Non-pigmented ciliary epithelial cell (primary cell): ENCODE results near the gene GALNT17.

Source experiments
- DNase-seq: peaks from one replicate; pipeline ENCODE4 v3.0.0-alpha.2; 2010; ENCODE audit warnings: low read depth

Gene GALNT17

GRCh38 chr7:71459132-71459531 lies 327.2 kb downstream of the GALNT17 start:
- no peak for DNase-seq

GRCh38 chr7:71461572-71461971 lies 329.6 kb downstream of the GALNT17 start:
- no peak for DNase-seq

GRCh38 chr7:71465741-71466189 lies 333.8 kb downstream of the GALNT17 start:
- no peak for DNase-seq

- DNase-seq: no peak
Measured at GRCh38 chr7:71466448-71467145, 334.7 kb downstream of the GALNT17 start.

- DNase-seq: no peak
Measured at GRCh38 chr7:71470326-71470725, 338.4 kb downstream of the GALNT17 start.

GRCh38 chr7:71470830-71471229 lies 338.9 kb downstream of the GALNT17 start:
- DNase-seq: no peak

GRCh38 chr7:71472962-71473361 lies 341.0 kb downstream of the GALNT17 start:
- no peak for DNase-seq

GRCh38 chr7:71473366-71473967 lies 341.5 kb downstream of the GALNT17 start:
- DNase-seq: no peak

GRCh38 chr7:71477441-71477840 lies 345.5 kb downstream of the GALNT17 start:
- no peak for DNase-seq

GRCh38 chr7:71479231-71479630 lies 347.3 kb downstream of the GALNT17 start:
- no peak for DNase-seq

GRCh38 chr7:71480791-71481190 lies 348.8 kb downstream of the GALNT17 start:
- DNase-seq: no peak

- no peak for DNase-seq
Measured at GRCh38 chr7:71482284-71482683, 350.3 kb downstream of the GALNT17 start.

- DNase-seq: no peak
Measured at GRCh38 chr7:71484380-71484779, 352.4 kb downstream of the GALNT17 start.

- DNase-seq: no peak
Measured at GRCh38 chr7:71485586-71485985, 353.6 kb downstream of the GALNT17 start.

- DNase-seq: no peak
Measured at GRCh38 chr7:71486414-71486813, 354.5 kb downstream of the GALNT17 start.

GRCh38 chr7:71486856-71487628 lies 355.1 kb downstream of the GALNT17 start:
- peak; percentile 62 for DNase-seq

GRCh38 chr7:71488308-71488707 lies 356.4 kb downstream of the GALNT17 start:
- DNase-seq: peak; percentile 30

- DNase-seq: no peak
Measured at GRCh38 chr7:71491336-71491735, 359.4 kb downstream of the GALNT17 start.

- no peak for DNase-seq
Measured at GRCh38 chr7:71495828-71496227, 363.9 kb downstream of the GALNT17 start.

- no peak for DNase-seq
Measured at GRCh38 chr7:71497256-71497946, 365.5 kb downstream of the GALNT17 start.

- DNase-seq: no peak
Measured at GRCh38 chr7:71498381-71498780, 366.4 kb downstream of the GALNT17 start.

- DNase-seq: no peak
Measured at GRCh38 chr7:71504697-71505441, 372.9 kb downstream of the GALNT17 start.
